DMS 273 (cell line): ENCODE results near the gene COPA.

Source experiments
- DNase-seq: peaks from one replicate; lab custom pipeline; 2025; ENCODE audit not compliant: unreplicated experiment; lab: John Stamatoyannopoulos, UW

COPA gene

GRCh38 chr1:160363010-160363409 lies 20.0 kb upstream of the COPA start:
- peak; percentile 74 for DNase-seq

- DNase-seq = peak; percentile 98
Measured at GRCh38 chr1:160362168-160362957, 19.3 kb upstream of the COPA start.

- DNase-seq = peak; percentile 44
Measured at GRCh38 chr1:160361814-160362167, 18.7 kb upstream of the COPA start.

GRCh38 chr1:160361199-160361598 lies 18.1 kb upstream of the COPA start:
- DNase-seq = no peak

- DNase-seq = peak; percentile 74
Measured at GRCh38 chr1:160360227-160360695, 17.2 kb upstream of the COPA start.

- peak; percentile 68 for DNase-seq
Measured at GRCh38 chr1:160359559-160360226, 16.6 kb upstream of the COPA start.

- no peak for DNase-seq
Measured at GRCh38 chr1:160358073-160358472, 15.0 kb upstream of the COPA start.

GRCh38 chr1:160357286-160358002 lies 14.4 kb upstream of the COPA start:
- peak; percentile 15 for DNase-seq

GRCh38 chr1:160354388-160354985 lies 11.4 kb upstream of the COPA start:
- peak; percentile 78 for DNase-seq

- peak; percentile 80 for DNase-seq
Measured at GRCh38 chr1:160353223-160353622, 10.2 kb upstream of the COPA start.

- DNase-seq = no peak
Measured at GRCh38 chr1:160352555-160352954, 9.5 kb upstream of the COPA start.

- DNase-seq = no peak
Measured at GRCh38 chr1:160351629-160352028, 8.6 kb upstream of the COPA start.

- DNase-seq = no peak
Measured at GRCh38 chr1:160346958-160347357, 3.9 kb upstream of the COPA start.

- no peak for DNase-seq
Measured at GRCh38 chr1:160346463-160346862, 3.4 kb upstream of the COPA start.

- DNase-seq = no peak
Measured at GRCh38 chr1:160344936-160345335, 1.9 kb upstream of the COPA start.

- no peak for DNase-seq
Measured at GRCh38 chr1:160344241-160344640, 1.2 kb upstream of the COPA start.

- DNase-seq = peak; percentile 48
Measured at GRCh38 chr1:160342526-160342925, 524 bp downstream of the COPA start.

- no peak for DNase-seq
Measured at GRCh38 chr1:160340866-160341265, 2.2 kb downstream of the COPA start.

GRCh38 chr1:160340146-160340545 lies 2.9 kb downstream of the COPA start:
- no peak for DNase-seq

- no peak for DNase-seq
Measured at GRCh38 chr1:160338580-160338979, 4.5 kb downstream of the COPA start.

GRCh38 chr1:160332516-160332915 lies 10.5 kb downstream of the COPA start:
- DNase-seq = no peak
